HepG2 (cell line): ENCODE measurements around the gene CENPE. TPM values are rescaled to one million over a fixed set of nuclear protein-coding genes. Genes with fewer than 3 reads are reported as not detected.

Source experiments
- HNRNPL ChIP-seq: fragments of 200-400 bp; formaldehyde crosslinking; IDR thresholded peaks from 2 replicates; pipeline ENCODE4 v1.6.1; 2017; ENCODE audit warnings: mild to moderate bottlenecking, low read depth, low read length
- MIER3 ChIP-seq: IDR thresholded peaks from 2 replicates; pipeline ENCODE4 v1.6.1; 2016; ENCODE audit warnings: missing compliant biosample characterization, borderline replicate concordance
- MXI1 ChIP-seq: IDR thresholded peaks from 3 replicates; pipeline ENCODE4 v1.6.1; 2012; ENCODE audit warnings: low read depth, low read length, inconsistent platforms, borderline replicate concordance
- MYC ChIP-seq: sonication (generic); formaldehyde crosslinking; IDR thresholded peaks from 2 replicates; pipeline ENCODE4 v1.9.0; 2021; ENCODE audit warnings: missing genetic modification reagents, borderline replicate concordance
- NFATC3 ChIP-seq: sonication (generic); formaldehyde crosslinking; IDR thresholded peaks from 2 replicates; pipeline ENCODE4 v1.5.1; 2020; ENCODE audit warnings: mild to moderate bottlenecking, missing genetic modification reagents
- RFXAP ChIP-seq: sonication (generic); formaldehyde crosslinking; IDR thresholded peaks from 2 replicates; pipeline ENCODE4 v1.4.0; 2020; ENCODE audit warnings: missing genetic modification reagents, borderline replicate concordance
- TEAD3 ChIP-seq: optimal IDR thresholded peaks from 2 replicates; pipeline ENCODE3; 2016; ENCODE audit warnings: borderline replicate concordance
- ZNF451 ChIP-seq: sonication (generic); formaldehyde crosslinking; IDR thresholded peaks from 2 replicates; pipeline ENCODE4 v1.5.0; 2020; ENCODE audit warnings: mild to moderate bottlenecking, missing genetic modification reagents
- ZNF891 ChIP-seq: sonication (generic); formaldehyde crosslinking; IDR thresholded peaks from 2 replicates; pipeline ENCODE4 v1.5.0; 2020; ENCODE audit warnings: mild to moderate bottlenecking, missing genetic modification reagents
- ZSCAN21 ChIP-seq: sonication (generic); formaldehyde crosslinking; IDR thresholded peaks from 2 replicates; pipeline ENCODE4 v1.8.0; 2022; ENCODE audit warnings: mild to moderate bottlenecking, missing genetic modification reagents, moderate library complexity, borderline replicate concordance
- polyA plus RNA-seq, 8 experiments: library from polyadenylated mRNA; depleted of rRNA in 3 of 8; stranded (reverse) in 7 of 8; unstranded in 1 of 8; fragments of >200 nt; fragmentation: Illumina TruSeq in 4 of 8; extraction: Trizol in 4 of 8; gene quantifications; 2 replicates each; pipeline versions ENCODE4 v1.2.1 to v1.2.3, GENCODE V29; 2011 to 2016; ENCODE audit warnings: low read depth in 4 of 8, missing spikeins in 1 of 8, mixed read lengths in 1 of 8; ENCODE audit not compliant: insufficient read depth in 1 of 8
- total RNA-seq, 5 experiments: library from RNA; depleted of rRNA; stranded (reverse); fragments of >200 nt; fragmentation: Illumina TruSeq; extraction: Trizol; gene quantifications; 2 replicates each; pipeline ENCODE4 v1.2.3, GENCODE V29; 2016; ENCODE audit warnings: low read depth in 1 of 5
- TF ChIP-seq, protein P1 (sequence below): sonication (generic); formaldehyde crosslinking; IDR thresholded peaks from 2 replicates; pipeline ENCODE4 v1.4.0; 2020; ENCODE audit warnings: missing genetic modification reagents, mild to moderate bottlenecking, borderline replicate concordance
- TF ChIP-seq, protein P2 (sequence below), 2 experiments: sonication (generic) in 1 of 2; formaldehyde crosslinking in 1 of 2; IDR thresholded peaks; 2 replicates each; pipeline versions ENCODE4 v1.6.1 to v1.9.0; 2014 to 2022; ENCODE audit warnings: antibody characterized with exemption in 1 of 2, borderline replicate concordance in 1 of 2, inconsistent platforms in 1 of 2, low read depth in 1 of 2, missing genetic modification reagents in 1 of 2
- TF ChIP-seq, protein P3 (sequence below): sonication (generic); formaldehyde crosslinking; IDR thresholded peaks from 2 replicates; pipeline ENCODE4 v1.4.0; 2020; ENCODE audit warnings: missing genetic modification reagents
- TF ChIP-seq, protein P4 (sequence below): sonication (generic); formaldehyde crosslinking; IDR thresholded peaks from 2 replicates; pipeline ENCODE4 v1.8.1; 2023; ENCODE audit warnings: mild to moderate bottlenecking, missing genetic modification reagents, borderline replicate concordance
- TF ChIP-seq, protein P5 (sequence below): IDR thresholded peaks from 2 replicates; pipeline ENCODE4 v1.6.1; 2018; ENCODE audit warnings: missing genetic modification reagents

The CENPE gene
- total and polyA plus RNA-seq, 2 of the 13 experiments (the other 11 are each of a cell fraction or from before 2014, with no cell fraction given): 2.1 to 19.8 TPM

DNA sequence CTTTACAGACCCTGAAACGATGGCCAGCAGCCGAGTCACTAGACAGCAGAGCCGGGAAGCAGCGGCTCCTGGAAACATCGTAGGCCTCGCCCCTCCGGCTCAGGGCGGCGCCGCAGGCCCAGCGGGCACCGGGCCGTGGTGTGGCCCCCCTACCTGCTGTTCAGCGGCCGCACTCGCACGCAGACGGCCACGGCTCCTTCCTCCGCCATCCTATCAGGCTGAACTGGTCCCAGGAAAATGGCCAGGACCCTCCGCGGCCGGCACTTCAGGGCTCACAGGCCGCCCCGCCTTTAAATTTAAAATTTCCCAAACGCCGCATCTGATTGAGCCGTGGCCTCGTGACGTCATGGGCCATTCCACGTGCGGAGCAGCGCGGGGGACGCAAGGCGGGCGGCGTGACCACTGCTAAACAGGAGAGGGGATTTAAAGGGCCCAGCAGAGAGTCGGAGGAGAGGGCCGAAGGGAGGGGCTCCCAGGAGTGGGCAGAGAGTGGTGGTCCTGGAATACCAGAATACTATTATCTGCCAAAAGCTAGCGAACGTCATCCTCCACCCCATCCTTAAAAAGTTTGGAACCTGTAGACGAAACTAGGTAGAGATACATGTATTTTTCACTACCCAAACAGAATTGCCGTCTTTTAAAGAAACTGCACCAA is at the start of gene CENPE (continued):
- TF ChIP-seq, protein P1, sequence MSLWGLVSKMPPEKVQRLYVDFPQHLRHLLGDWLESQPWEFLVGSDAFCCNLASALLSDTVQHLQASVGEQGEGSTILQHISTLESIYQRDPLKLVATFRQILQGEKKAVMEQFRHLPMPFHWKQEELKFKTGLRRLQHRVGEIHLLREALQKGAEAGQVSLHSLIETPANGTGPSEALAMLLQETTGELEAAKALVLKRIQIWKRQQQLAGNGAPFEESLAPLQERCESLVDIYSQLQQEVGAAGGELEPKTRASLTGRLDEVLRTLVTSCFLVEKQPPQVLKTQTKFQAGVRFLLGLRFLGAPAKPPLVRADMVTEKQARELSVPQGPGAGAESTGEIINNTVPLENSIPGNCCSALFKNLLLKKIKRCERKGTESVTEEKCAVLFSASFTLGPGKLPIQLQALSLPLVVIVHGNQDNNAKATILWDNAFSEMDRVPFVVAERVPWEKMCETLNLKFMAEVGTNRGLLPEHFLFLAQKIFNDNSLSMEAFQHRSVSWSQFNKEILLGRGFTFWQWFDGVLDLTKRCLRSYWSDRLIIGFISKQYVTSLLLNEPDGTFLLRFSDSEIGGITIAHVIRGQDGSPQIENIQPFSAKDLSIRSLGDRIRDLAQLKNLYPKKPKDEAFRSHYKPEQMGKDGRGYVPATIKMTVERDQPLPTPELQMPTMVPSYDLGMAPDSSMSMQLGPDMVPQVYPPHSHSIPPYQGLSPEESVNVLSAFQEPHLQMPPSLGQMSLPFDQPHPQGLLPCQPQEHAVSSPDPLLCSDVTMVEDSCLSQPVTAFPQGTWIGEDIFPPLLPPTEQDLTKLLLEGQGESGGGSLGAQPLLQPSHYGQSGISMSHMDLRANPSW: no peak; the same call in 1 of the 2 replicates
- peak; percentile 40; the same call in 1 of the 2 replicates for TF ChIP-seq HNRNPL
- TF ChIP-seq MXI1: peak; percentile 70; the same call in 1 of the 3 replicates
- no peak for TF ChIP-seq MIER3 (CRISPR knock-in tag)
- TF ChIP-seq, protein P2, sequence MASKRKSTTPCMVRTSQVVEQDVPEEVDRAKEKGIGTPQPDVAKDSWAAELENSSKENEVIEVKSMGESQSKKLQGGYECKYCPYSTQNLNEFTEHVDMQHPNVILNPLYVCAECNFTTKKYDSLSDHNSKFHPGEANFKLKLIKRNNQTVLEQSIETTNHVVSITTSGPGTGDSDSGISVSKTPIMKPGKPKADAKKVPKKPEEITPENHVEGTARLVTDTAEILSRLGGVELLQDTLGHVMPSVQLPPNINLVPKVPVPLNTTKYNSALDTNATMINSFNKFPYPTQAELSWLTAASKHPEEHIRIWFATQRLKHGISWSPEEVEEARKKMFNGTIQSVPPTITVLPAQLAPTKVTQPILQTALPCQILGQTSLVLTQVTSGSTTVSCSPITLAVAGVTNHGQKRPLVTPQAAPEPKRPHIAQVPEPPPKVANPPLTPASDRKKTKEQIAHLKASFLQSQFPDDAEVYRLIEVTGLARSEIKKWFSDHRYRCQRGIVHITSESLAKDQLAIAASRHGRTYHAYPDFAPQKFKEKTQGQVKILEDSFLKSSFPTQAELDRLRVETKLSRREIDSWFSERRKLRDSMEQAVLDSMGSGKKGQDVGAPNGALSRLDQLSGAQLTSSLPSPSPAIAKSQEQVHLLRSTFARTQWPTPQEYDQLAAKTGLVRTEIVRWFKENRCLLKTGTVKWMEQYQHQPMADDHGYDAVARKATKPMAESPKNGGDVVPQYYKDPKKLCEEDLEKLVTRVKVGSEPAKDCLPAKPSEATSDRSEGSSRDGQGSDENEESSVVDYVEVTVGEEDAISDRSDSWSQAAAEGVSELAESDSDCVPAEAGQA (IDR thresholded peaks at IDR 0.05; ENCODE audit: low read depth): 0 out of 2 replicates have a peak, but pooled peaks have one; percentile 14
- TF ChIP-seq, protein P2 (CRISPR knock-in tag; IDR thresholded peaks at IDR 0.05; ENCODE audit: borderline replicate concordance): no peak
- TF ChIP-seq, protein P3, sequence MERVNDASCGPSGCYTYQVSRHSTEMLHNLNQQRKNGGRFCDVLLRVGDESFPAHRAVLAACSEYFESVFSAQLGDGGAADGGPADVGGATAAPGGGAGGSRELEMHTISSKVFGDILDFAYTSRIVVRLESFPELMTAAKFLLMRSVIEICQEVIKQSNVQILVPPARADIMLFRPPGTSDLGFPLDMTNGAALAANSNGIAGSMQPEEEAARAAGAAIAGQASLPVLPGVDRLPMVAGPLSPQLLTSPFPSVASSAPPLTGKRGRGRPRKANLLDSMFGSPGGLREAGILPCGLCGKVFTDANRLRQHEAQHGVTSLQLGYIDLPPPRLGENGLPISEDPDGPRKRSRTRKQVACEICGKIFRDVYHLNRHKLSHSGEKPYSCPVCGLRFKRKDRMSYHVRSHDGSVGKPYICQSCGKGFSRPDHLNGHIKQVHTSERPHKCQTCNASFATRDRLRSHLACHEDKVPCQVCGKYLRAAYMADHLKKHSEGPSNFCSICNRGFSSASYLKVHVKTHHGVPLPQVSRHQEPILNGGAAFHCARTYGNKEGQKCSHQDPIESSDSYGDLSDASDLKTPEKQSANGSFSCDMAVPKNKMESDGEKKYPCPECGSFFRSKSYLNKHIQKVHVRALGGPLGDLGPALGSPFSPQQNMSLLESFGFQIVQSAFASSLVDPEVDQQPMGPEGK (CRISPR knock-in tag): 0 out of 2 replicates have a peak, but pooled peaks have one; percentile 14
- no peak for TF ChIP-seq ZNF451 (CRISPR knock-in tag)
- peak; percentile 59; the same call in 1 of the 2 replicates for TF ChIP-seq RFXAP
- peak; percentile 79; the same call in 1 of the 2 replicates for TF ChIP-seq ZNF891 (CRISPR knock-in tag)
- TF ChIP-seq TEAD3: no peak
- TF ChIP-seq ZSCAN21 (CRISPR knock-in tag): 0 out of 2 replicates have a peak, but pooled peaks have one; percentile 44
- TF ChIP-seq MYC (CRISPR knock-in tag): peak; percentile 62
- TF ChIP-seq, protein P4, sequence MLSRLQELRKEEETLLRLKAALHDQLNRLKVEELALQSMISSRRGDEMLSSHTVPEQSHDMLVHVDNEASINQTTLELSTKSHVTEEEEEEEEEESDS (CRISPR knock-in tag): no peak
- TF ChIP-seq, protein P5, sequence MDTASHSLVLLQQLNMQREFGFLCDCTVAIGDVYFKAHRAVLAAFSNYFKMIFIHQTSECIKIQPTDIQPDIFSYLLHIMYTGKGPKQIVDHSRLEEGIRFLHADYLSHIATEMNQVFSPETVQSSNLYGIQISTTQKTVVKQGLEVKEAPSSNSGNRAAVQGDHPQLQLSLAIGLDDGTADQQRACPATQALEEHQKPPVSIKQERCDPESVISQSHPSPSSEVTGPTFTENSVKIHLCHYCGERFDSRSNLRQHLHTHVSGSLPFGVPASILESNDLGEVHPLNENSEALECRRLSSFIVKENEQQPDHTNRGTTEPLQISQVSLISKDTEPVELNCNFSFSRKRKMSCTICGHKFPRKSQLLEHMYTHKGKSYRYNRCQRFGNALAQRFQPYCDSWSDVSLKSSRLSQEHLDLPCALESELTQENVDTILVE (CRISPR knock-in tag): peak; percentile 34; the same call in 1 of the 2 replicates
- TF ChIP-seq NFATC3 (CRISPR knock-in tag): no peak
